Peyer's patch (tissue), 4 donors: ENCODE data around the gene PLEKHG2.

Experiments
- CTCF ChIP-seq, 6 experiments: fragments of 450-650 bp in 4 of 6; fragments of 200-600 bp in 2 of 6; sonication (generic) in 1 of 6; IDR thresholded peaks; one replicate each; pipeline ENCODE4 v1.5.1; 2017 to 2019; ENCODE audit warnings: antibody characterized with exemption in 6 of 6, mild to moderate bottlenecking in 3 of 6, moderate library complexity in 1 of 6
- POLR2A ChIP-seq, 2 donors: fragments of 450-650 bp; IDR thresholded peaks; one replicate each; pipeline ENCODE4 v1.5.1; 2017; ENCODE audit warnings: antibody characterized with exemption in 2 of 2, mild to moderate bottlenecking in 2 of 2, moderate library complexity in 2 of 2

- TF ChIP-seq CTCF (IDR thresholded peaks at IDR 0.05): no peak
- no peak for TF ChIP-seq POLR2A (IDR thresholded peaks at IDR 0.05)
These were observed 43.3 kb upstream of the PLEKHG2 start for GRCh38 chr19:39369200-39369599.
